HepG2 (cell line): Measurements from ENCODE around the gene CAPG. TPM values are rescaled to one million over a fixed set of nuclear protein-coding genes. Genes with fewer than 3 reads are reported as not detected.
A peak's percentile ranks its signal among the peaks of the same experiment; 100 is the strongest.

ENCODE experiments used
- CC2D1A ChIP-seq: sonication (generic); formaldehyde crosslinking; IDR thresholded peaks from 2 replicates; pipeline ENCODE4 v1.8.1; 2023; ENCODE audit warnings: mild to moderate bottlenecking, missing genetic modification reagents
- ELF3 ChIP-seq: IDR thresholded peaks from 2 replicates; pipeline ENCODE4 v1.6.1; 2016; ENCODE audit warnings: missing genetic modification reagents, missing compliant biosample characterization
- FOXA3 ChIP-seq: IDR thresholded peaks from 2 replicates; pipeline ENCODE4 v1.6.1; 2016; ENCODE audit warnings: missing genetic modification reagents, missing compliant biosample characterization
- GTF3A ChIP-seq: sonication (generic); formaldehyde crosslinking; conservative IDR thresholded peaks from 2 replicates; pipeline ENCODE4 v1.4.0; 2020; ENCODE audit warnings: mild to moderate bottlenecking, missing genetic modification reagents
- HMG20B ChIP-seq: conservative IDR thresholded peaks from 2 replicates; pipeline ENCODE4 v1.6.1; 2016; ENCODE audit warnings: missing genetic modification reagents, missing compliant biosample characterization
- MEIS1 ChIP-seq: sonication (generic); formaldehyde crosslinking; IDR thresholded peaks from 2 replicates; pipeline ENCODE4 v1.9.0; 2021; ENCODE audit warnings: mild to moderate bottlenecking, missing genetic modification reagents, moderate library complexity, borderline replicate concordance
- MTA1 ChIP-seq: sonication (generic); formaldehyde crosslinking; IDR thresholded peaks from 2 replicates; pipeline ENCODE4 v1.4.0; 2020; ENCODE audit warnings: missing genetic modification reagents, mild to moderate bottlenecking, borderline replicate concordance
- NFATC3 ChIP-seq: sonication (generic); formaldehyde crosslinking; IDR thresholded peaks from 2 replicates; pipeline ENCODE4 v1.5.1; 2020; ENCODE audit warnings: mild to moderate bottlenecking, missing genetic modification reagents
- PAWR ChIP-seq: sonication (generic); formaldehyde crosslinking; IDR thresholded peaks from 2 replicates; pipeline ENCODE4 v1.4.0; 2020; ENCODE audit warnings: missing genetic modification reagents, mild to moderate bottlenecking, borderline replicate concordance
- PAX8 ChIP-seq: sonication (generic); formaldehyde crosslinking; IDR thresholded peaks from 2 replicates; pipeline ENCODE4 v1.8.0; 2022; ENCODE audit warnings: mild to moderate bottlenecking, missing genetic modification reagents, borderline replicate concordance
- PITX1 ChIP-seq: sonication (generic); formaldehyde crosslinking; IDR thresholded peaks from 2 replicates; pipeline ENCODE4 v1.5.1; 2020; ENCODE audit warnings: mild to moderate bottlenecking, missing genetic modification reagents
- RXRA ChIP-seq: sonication (generic); formaldehyde crosslinking; IDR thresholded peaks from 2 replicates; pipeline ENCODE4 v1.5.1; 2020; ENCODE audit warnings: missing genetic modification reagents
- RXRB ChIP-seq: IDR thresholded peaks from 2 replicates; pipeline ENCODE4 v1.6.1; 2016; ENCODE audit warnings: borderline replicate concordance, missing genetic modification reagents, missing compliant biosample characterization
- SALL2 ChIP-seq: sonication (generic); formaldehyde crosslinking; IDR thresholded peaks from 2 replicates; pipeline ENCODE4 v1.8.1; 2023; ENCODE audit warnings: mild to moderate bottlenecking, missing genetic modification reagents, inconsistent platforms
- SMC3 ChIP-seq: IDR thresholded peaks from 2 replicates; pipeline ENCODE4 v1.6.1; 2011; ENCODE audit warnings: low read length, improper control_type of control experiment
- ZFX ChIP-seq: sonication (generic); formaldehyde crosslinking; IDR thresholded peaks from 2 replicates; pipeline ENCODE4 v1.4.0; 2020; ENCODE audit warnings: mild to moderate bottlenecking, low read depth, missing genetic modification reagents, moderate library complexity
- ZMYM2 ChIP-seq: sonication (generic); formaldehyde crosslinking; IDR thresholded peaks from 2 replicates; pipeline ENCODE4 v1.8.0; 2022; ENCODE audit warnings: mild to moderate bottlenecking, missing genetic modification reagents
- ZNF101 ChIP-seq: sonication (generic); formaldehyde crosslinking; IDR thresholded peaks from 2 replicates; pipeline ENCODE4 v1.4.0; 2020; ENCODE audit warnings: mild to moderate bottlenecking, low read depth, missing genetic modification reagents, borderline replicate concordance
- ZNF230 ChIP-seq: sonication (generic); formaldehyde crosslinking; IDR thresholded peaks from 2 replicates; pipeline ENCODE4 v1.4.0; 2020; ENCODE audit warnings: mild to moderate bottlenecking, missing genetic modification reagents
- ZNF256 ChIP-seq: sonication (generic); formaldehyde crosslinking; conservative IDR thresholded peaks from 2 replicates; pipeline ENCODE4 v1.4.0; 2020; ENCODE audit warnings: missing genetic modification reagents
- ZNF556 ChIP-seq: sonication (generic); formaldehyde crosslinking; IDR thresholded peaks from 2 replicates; pipeline ENCODE4 v1.4.0; 2020; ENCODE audit warnings: mild to moderate bottlenecking, missing genetic modification reagents, borderline replicate concordance
- polyA plus RNA-seq, 8 experiments: library from polyadenylated mRNA; depleted of rRNA in 3 of 8; stranded (reverse) in 7 of 8; unstranded in 1 of 8; fragments of >200 nt; fragmentation: Illumina TruSeq in 4 of 8; extraction: Trizol in 4 of 8; gene quantifications; 2 replicates each; pipeline versions ENCODE4 v1.2.1 to v1.2.3, GENCODE V29; 2011 to 2016; ENCODE audit warnings: low read depth in 4 of 8, missing spikeins in 1 of 8, mixed read lengths in 1 of 8; ENCODE audit not compliant: insufficient read depth in 1 of 8
- total RNA-seq, 5 experiments: library from RNA; depleted of rRNA; stranded (reverse); fragments of >200 nt; fragmentation: Illumina TruSeq; extraction: Trizol; gene quantifications; 2 replicates each; pipeline ENCODE4 v1.2.3, GENCODE V29; 2016; ENCODE audit warnings: low read depth in 1 of 5
- TF ChIP-seq, protein P1 (sequence below): sonication (generic); formaldehyde crosslinking; IDR thresholded peaks from 2 replicates; pipeline ENCODE4 v1.8.0; 2022; ENCODE audit warnings: low read depth, missing genetic modification reagents
- TF ChIP-seq, protein P2 (sequence below): sonication (generic); formaldehyde crosslinking; IDR thresholded peaks from 2 replicates; pipeline ENCODE4 v1.5.1; 2020; ENCODE audit warnings: mild to moderate bottlenecking, missing genetic modification reagents, moderate library complexity

The CAPG gene
- total and polyA plus RNA-seq, 2 of the 13 experiments (the other 11 are each of a cell fraction or from before 2014, with no cell fraction given) = 12.7 to 18.2 TPM

DNA sequence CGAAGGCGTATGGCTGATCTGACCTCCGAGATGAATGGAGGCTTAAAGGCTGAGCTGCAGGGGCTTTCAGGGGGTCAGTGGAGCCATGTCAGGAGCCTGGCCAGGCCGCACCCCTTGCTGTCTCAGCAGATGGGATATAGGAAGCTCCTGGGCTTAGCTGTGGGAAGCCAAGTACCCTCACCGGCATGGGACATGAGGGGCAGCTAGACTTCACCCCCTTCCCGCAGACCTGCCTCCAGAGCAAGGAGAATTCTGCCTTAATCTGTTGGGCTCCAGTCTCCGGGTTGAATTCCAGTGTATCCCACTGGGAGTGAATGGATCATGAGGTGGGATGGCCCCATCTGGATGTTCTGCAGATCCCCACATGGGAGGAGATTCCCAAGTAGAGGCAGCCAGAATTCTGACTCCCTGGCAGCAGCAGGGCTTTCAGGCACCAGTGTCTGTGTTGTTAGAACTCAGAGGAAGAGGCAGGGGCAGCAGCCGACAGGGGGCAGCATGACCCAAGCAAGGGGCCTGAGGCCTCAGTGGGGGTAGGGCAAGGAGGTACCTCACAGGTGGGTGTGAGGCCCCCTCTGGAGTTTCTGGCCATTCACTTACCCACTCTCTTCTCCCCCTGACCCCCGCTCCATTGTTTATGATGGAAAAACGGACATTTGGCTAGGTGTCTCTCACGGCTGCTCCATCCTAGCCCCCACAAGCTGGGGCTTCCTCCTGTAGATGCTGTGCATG, 19.1 kb downstream of the CAPG start (continued):
- TF ChIP-seq FOXA3 (CRISPR knock-in tag) (peak; percentile 50; the same call in 1 of the 2 replicates), MTA1 (CRISPR knock-in tag) (peak; percentile 57; the same call in 1 of the 2 replicates), ZMYM2 (CRISPR knock-in tag) (no peak), RXRB (CRISPR knock-in tag) (peak; percentile 46; the same call in 1 of the 2 replicates), NFATC3 (CRISPR knock-in tag) (0 out of 2 replicates have a peak, but pooled peaks have one; percentile 23), MEIS1 (CRISPR knock-in tag) (peak; percentile 51; the same call in 1 of the 2 replicates), SMC3 (peak; percentile 93), ZNF256 (CRISPR knock-in tag) (0 out of 2 replicates have a peak, but pooled peaks have one; percentile 40), PAWR (CRISPR knock-in tag) (0 out of 2 replicates have a peak, but pooled peaks have one; percentile 77), ZNF230 (CRISPR knock-in tag) (peak; percentile 52; the same call in 1 of the 2 replicates), ELF3 (CRISPR knock-in tag) (0 out of 2 replicates have a peak, but pooled peaks have one; percentile 46), ZFX (CRISPR knock-in tag) (peak; percentile 64; the same call in 1 of the 2 replicates), PITX1 (CRISPR knock-in tag) (0 out of 2 replicates have a peak, but pooled peaks have one; percentile 47), RXRA (peak; percentile 26; the same call in 1 of the 2 replicates), ZNF101 (CRISPR knock-in tag) (no peak), ZNF556 (CRISPR knock-in tag) (peak; percentile 91; the same call in 1 of the 2 replicates), HMG20B (no peak), GTF3A (CRISPR knock-in tag) (no peak), CC2D1A (CRISPR knock-in tag) (no peak), SALL2 (CRISPR knock-in tag) (0 out of 2 replicates have a peak, but pooled peaks have one; percentile 69), PAX8 (CRISPR knock-in tag) (0 out of 2 replicates have a peak, but pooled peaks have one; percentile 57)
- TF ChIP-seq, protein P1, sequence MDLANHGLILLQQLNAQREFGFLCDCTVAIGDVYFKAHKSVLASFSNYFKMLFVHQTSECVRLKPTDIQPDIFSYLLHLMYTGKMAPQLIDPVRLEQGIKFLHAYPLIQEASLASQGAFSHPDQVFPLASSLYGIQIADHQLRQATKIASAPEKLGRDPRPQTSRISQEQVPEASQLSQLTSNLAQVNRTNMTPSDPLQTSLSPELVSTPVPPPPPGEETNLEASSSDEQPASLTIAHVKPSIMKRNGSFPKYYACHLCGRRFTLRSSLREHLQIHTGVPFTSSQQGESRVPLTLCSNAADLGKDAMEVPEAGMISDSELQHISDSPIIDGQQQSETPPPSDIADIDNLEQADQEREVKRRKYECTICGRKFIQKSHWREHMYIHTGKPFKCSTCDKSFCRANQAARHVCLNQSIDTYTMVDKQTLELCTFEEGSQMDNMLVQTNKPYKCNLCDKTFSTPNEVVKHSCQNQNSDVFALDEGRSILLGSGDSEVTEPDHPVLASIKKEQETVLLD (CRISPR knock-in tag) = no peak
- TF ChIP-seq, protein P2, sequence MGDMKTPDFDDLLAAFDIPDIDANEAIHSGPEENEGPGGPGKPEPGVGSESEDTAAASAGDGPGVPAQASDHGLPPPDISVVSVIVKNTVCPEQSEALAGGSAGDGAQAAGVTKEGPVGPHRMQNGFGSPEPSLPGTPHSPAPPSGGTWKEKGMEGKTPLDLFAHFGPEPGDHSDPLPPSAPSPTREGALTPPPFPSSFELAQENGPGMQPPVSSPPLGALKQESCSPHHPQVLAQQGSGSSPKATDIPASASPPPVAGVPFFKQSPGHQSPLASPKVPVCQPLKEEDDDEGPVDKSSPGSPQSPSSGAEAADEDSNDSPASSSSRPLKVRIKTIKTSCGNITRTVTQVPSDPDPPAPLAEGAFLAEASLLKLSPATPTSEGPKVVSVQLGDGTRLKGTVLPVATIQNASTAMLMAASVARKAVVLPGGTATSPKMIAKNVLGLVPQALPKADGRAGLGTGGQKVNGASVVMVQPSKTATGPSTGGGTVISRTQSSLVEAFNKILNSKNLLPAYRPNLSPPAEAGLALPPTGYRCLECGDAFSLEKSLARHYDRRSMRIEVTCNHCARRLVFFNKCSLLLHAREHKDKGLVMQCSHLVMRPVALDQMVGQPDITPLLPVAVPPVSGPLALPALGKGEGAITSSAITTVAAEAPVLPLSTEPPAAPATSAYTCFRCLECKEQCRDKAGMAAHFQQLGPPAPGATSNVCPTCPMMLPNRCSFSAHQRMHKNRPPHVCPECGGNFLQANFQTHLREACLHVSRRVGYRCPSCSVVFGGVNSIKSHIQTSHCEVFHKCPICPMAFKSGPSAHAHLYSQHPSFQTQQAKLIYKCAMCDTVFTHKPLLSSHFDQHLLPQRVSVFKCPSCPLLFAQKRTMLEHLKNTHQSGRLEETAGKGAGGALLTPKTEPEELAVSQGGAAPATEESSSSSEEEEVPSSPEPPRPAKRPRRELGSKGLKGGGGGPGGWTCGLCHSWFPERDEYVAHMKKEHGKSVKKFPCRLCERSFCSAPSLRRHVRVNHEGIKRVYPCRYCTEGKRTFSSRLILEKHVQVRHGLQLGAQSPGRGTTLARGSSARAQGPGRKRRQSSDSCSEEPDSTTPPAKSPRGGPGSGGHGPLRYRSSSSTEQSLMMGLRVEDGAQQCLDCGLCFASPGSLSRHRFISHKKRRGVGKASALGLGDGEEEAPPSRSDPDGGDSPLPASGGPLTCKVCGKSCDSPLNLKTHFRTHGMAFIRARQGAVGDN (CRISPR knock-in tag) = peak; percentile 55
